ENCODE results near the gene AGAP5.

Gene AGAP5

DNA sequence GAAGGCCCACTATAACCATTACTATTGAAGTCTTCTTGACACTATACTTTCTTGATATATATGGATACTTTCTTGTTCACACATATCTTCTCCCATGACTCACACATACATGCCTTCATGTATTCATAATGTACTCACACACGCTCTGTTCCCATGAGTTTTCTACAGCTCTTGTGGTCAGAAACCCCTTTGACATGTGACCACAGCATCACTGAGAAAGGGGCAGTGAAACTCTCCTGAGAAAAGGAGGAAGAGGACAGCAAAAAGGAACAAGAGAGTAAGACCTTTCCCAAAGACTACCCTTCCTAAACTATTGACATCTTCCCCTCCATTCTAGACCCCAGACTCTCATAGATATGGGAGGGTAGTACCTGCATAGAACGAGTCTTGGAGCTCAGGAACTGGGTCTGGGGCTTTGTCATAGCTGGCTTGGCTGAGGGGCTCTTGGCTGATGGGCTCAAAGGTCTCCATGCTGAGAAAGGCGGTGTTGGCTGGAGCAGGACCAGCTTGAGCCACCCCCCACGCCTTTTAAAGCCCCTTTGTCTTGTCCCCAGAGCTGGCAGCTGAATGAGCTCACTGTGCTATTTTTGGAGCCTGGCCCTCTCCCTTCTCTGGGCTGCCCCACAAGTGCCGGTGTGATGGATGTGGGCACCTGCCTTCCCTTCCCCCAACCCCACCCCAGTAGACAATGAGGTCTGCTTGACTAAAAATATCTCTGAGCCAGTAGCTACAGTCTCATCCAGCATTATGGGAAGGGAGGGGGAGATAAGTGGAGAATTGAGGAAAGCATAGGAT, 47.2 kb downstream of the AGAP5 start:
- DNase-seq: no peak

DNA sequence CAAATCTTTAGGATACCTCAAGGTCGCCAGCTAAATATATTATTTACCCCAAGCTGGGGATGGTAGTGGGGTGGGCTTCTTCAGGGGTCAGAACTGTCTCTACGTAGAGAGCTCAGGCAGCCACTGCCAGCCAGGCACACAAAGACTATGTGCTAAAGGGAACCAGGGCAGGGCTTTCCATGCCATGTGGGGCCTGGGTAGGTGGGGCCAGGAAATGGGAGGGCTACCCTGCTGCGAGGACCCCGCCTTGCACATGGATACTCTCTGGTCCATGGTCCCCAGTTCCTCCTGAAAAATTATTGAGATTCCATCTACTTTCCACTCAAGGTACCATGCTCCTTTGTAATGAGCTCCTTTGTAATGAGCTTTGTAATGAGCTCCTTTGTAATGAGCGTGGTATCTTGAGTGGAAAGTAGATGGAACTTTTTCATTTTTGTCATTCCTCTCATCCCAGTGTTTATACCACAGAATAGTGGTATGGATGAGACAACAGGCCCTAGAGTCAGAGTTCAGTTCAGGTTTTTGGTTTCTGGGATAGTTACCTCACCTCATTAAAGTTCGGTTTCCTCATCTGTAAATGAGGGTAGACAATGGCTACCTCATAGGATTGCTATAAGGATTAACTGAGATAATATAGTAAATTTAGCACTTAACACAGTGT, 47.9 kb downstream of the AGAP5 start:
- no peak for DNase-seq

DNA sequence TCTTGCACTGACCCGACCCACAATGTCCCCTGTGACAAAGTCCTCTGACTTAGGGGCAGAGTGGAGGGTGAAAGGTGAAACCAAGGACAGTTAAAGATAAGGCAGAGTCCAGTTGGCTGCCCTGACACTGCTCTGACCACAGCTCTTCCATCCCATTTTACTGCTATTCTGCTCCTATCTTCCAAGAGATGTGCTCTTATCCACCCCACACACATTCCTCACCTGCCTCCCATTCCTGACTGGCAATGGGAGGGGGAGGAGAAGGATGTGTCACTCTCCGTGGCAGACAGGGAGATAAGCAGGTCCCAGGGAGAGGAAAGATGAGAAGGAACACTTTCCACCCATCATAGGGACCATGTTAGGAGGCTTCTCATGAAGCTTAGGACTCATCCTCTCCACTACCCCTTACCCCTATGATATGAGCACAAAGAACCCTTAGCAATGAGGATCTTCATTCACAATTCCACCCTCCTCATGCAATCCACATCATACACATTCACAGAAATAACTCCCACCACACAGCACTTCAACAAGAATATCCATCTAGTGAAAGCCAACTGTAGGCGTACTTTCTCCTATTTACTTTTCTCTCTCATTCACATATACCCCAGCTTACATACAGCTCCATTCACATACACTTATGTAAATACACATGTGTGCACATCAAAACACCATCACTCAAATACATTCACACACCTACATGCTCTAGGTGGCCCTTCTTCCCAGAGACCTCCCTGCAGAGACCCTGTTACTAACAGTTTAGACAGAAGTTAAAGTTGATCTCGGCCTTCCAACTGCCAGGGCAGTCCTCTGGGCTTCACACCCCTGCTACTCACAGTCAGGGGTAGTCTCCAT, 48.7 kb downstream of the AGAP5 start:
- DNase-seq: no peak

DNA sequence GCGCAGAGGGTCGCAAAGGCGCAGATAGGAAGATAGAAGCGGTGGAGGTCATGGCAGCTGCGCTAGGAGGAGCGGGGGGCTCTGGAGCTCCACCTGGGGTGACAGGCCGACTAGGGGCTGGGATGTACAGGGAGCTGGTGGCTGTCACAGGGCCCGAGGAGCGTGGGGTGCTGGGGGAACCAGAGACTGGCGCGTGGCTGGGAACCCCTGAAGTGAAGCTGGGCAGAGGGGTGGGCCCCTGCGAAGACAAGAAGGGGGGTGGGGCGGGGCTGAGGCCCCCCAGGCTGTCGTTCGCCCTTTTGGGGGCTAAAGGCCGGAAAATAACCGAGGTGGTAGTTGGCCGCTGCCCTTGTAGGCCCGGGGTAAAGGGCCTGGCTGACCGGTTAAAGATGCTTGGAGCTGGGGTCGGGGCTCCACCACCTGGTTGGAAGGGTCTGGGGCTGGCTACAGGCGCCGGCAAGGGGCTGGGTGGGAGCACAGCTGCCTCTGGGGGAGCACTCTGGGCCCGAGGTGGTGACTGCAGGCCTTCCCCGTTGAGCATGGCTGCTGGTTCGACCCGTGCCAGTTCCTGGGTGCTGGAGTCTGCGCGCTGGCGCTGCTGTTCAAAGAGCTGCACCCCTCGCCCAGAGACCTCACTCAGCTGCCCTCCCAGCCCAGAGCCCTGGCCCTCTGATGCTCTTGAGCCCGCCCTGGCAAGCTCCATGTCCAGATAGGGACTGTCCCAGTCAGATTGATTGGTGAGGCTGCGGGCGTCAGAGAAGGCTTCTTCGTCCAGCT, 49.8 kb downstream of the AGAP5 start:
- DNase-seq: no peak

DNA sequence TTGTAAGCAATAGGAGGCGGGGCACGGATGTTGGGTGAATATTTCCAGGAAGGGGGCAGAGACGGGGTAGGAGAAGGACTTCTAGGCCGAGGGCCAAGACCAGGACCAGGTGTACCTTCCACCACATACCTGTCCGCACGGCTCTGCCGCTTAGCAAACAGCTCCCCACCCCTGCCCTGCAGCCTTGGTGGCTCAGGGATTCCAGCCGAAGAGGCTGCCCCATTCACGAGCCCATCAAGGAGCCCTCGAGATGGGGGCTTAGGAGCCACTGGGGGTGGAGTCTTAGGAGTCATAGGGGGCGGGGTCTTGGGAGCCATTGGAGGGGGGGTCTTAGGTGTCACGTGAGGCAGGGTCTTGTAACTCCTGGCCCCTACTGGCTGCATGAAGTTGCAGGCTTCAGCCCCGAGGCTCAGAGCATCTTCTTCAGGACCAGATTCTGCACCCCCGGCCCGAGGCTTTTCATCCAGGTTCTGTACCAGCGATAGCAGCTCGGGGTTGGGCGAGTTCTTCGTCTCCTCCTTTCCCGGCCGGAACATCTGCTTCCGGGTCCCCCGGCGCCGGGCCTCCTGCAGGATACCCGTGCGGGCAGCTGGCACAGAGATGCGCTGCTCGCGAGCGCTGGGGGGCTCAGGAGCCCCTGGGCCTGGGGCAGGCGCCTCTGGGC, 50.6 kb downstream of the AGAP5 start:
- DNase-seq: no peak

DNA sequence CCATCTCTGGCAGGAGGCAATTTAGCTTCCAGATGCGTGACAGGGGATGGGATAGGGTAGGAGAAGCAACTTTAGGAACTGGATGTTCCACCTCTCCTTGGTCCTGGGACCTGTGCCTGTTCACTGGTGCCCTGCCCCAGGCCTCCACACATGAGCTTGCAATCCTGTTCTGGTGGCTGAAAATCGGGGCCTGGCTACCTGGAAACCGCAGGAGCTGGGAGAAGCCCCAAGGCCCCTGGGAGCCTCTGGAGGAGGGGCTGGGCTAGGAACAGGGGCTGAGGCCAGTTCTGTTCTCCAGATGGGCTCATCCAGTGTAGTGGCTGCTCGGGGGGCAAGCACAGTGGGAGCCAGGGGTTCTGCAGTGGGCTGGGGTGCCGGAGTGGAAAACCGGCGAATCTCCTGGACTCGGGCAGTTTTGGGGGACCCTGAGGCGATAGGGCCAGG, 51.3 kb downstream of the AGAP5 start:
- no peak for DNase-seq

DNA sequence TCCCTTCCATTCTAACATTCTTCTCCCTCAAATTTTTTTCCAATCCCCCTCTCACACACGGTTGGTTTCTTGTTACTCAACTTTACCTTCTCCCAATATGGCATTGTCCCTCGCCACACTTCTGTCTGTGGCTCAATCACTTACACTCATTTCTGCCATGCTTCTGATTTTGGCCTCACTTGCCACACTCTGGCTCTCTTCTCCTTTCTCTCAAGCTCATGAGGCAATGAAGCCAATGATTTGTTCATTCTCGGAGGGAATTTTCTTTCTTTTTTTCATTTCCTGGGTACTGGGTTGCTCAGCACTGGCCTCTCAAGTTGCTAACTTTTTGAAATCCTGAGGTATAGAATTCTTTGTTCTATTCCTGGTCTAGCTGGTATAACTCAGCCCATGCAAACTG, 52.7 kb downstream of the AGAP5 start:
- DNase-seq: no peak

DNA sequence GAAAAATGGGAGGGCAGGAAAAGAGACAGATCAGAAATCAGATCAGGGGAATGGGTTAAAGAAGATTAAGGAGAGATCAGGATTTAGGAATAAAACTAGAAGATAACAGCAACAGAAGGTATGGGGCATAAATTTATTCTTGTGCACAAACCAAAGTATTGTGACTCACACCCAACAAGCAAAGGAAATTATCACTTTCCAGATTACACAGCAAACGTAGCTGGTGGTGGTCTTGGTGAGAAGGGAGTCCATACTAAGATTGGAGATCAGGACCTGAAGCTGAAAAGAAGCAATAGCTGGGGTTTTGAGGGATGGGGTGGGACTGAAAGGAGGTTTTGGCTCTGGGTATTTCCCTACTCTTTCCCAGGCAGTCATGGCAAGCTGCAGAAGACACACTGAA, 53.1 kb downstream of the AGAP5 start:
- no peak for DNase-seq

DNA sequence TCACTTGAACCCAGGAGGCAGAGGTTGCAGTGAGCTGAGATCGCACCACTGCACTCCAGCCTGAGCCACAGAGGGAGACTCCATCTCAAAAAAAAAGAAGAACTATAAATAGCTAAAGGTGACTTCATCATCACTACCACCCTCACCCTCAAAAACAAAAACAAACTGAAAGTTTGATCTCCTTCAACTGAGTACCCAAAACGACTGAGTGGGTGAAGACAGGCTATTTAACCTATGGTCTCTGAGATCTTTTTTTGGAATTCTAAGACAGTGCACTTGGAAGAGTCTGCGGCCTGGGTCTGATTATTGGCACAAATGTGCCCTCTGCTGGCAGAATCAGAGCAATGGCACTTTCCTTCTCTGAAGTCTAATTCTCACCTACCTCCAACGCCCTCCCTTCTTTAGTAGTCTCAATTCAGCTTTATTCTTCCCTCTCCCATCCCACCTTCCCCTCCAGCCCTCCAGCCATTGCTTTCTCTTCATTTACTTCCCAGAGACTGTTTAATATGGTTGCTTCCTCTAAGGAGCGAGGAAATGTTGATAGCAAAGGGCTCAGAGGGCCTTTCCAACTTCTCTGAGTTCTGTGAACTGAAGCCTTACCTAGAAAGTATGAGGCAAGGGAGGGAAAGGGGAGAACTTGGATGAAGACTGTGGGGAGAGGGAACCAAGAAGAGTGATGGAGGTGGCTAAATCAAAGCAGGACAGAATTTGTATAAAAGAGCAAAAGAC, 53.7 kb downstream of the AGAP5 start:
- peak; percentile 50 for DNase-seq

DNA sequence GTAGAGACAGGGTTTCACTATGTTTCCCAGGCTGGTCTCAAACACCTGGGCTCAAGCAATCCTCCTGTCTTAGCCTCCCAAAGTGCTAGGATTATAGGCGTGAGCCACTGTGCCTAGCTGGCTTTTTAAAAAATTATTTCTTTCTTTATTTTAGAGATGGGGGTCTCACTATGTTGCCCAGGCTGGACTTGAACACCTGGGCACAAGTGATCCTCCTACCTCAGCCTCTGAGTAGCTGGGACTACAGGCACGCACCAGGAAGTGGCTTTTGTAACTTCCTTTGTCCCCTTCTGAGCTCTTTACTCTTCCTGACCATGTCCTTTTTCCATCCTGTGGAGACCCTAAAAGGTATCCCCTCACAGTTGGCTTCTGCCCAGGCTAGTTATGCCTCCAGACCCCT, 54.5 kb downstream of the AGAP5 start:
- no peak for DNase-seq

DNA sequence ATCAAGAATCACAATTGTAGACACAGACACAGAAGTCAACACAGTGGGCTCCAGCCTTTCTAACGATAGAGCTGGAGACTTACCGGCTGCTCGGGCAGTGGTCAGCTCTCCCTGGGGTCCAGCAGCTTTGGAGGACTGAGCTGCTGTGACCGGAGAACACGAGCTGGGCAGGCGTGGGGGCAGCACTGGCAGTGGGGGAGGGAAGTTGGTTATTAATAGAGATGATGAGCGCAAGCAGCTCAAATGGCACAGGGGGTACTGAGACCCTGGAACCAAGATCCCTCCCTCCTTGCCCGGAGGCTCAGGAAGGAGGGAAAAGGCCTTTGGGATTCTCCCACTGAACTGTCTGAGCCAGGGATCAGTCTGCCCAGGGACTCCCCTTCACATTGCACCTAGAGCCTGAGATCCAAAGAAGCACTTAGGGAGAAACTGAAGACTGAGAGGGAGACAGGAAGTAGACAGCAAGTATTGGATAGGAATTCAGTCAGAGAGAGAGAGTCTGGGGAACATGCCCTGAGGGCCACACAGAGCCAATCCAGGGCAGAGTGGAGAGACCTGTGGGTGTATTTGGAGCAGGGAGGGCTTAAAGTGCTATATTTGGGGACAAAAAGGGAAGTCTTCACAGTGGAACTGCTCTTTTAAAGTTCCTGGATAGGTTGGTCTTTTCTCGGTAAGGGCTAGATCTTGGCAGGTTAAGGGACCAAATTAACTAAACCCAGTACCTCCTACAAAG, 56.4 kb downstream of the AGAP5 start, which contains the start of gene MYOZ1:
MYOZ1 (minus strand) TSS at position 147 of the 733 bp plus-strand sequence. CDS start 1,457 bp downstream, outside the sequence.
- DNase-seq: no peak

DNA sequence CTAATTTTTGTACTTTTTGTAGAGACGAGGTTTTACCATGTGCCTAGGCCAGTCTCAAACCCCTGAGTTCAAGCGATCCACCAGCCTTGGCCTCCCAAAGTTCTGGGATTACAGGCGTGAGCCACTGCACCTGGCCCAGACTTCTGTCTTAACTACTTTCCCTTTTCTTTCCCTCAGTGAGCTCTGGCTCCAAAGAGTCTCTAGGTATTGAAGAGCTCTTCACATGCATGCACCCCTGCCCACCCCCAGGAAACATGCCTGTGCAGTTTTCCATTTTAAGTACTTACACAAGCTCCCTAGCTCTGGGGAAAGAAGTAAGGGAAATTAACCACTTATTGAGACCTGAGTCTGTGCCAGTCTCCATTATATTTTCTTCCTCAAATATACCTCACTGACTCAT, 58.6 kb downstream of the AGAP5 start:
- DNase-seq: no peak

DNA sequence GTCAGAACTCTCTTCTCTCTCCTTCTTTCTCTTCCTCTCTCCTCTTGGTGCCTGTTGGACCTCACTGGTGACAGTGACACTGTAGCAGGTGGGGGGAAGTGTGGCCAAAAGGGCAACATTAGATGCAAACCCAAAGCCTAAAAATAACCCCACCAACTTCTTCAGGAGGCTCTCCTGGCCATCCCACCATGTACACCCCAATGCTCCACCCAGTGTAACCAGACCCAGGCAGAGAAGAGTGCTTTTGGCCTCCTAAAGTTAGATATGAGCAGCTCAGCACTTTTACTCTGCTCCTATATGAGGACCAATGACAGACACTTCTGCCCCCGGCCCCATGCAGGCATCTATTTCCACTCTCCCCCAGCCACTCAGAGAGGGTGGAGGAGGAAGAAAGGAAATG, 62.1 kb downstream of the AGAP5 start:
- no peak for DNase-seq

DNA sequence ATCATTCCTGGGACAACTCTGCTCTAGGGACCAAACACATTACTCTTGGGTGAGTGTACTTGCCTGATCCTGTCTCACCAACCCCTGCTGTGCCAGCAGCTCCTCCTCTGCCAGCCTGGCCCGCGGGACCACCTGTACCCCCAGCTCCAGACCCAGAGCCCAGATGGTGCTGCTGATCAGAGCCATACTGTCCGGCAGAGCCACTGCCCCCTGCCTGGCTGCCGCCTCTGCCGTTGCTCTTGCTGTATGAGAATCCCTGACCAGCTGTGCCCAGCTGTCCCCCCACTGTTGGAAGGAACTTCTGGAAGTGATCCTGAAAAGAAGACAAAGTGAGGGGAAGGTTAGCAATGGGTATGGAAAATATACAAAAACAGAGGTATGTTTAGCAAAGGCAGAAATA, 63.5 kb downstream of the AGAP5 start:
- no peak for DNase-seq

DNA sequence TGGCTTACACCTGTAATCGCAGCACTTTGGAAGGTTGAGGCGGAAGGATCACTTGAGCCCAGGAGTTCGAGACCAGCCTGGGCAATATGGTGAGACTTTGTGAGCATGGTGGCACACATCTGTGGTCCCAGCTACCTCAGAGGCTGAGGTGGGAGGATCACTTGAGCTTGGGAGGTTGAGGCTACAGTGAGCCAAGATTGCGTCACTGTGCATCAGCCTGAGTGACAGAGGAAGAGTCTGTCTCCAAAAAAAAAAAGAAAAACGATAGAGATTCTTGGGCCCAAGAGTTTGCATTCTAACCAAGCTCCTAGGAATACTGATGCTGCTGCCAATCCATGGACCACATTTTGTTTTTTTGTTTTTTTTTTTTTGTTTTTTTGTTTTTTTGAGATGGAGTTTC, 68.7 kb downstream of the AGAP5 start:
- DNase-seq: no peak

DNA sequence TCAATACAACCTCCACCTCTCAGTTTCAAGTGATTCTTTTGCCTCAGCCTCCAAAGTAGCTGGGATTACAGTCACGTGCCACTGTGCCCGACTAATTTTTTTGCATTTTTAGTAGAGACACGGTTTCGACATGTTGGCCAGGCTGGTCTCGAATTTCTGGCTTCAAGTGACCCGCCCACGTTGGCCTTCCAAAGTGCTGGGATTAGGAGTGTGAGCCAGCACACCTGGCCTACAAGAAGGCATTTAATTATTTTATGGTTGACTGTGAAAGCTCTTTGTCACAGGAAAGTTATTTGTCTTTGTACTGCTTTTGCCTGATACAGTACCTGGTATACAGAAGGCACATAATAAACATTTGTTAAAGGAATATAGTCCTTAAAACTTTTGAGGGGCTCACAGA, 69.5 kb downstream of the AGAP5 start:
- no peak for DNase-seq

DNA sequence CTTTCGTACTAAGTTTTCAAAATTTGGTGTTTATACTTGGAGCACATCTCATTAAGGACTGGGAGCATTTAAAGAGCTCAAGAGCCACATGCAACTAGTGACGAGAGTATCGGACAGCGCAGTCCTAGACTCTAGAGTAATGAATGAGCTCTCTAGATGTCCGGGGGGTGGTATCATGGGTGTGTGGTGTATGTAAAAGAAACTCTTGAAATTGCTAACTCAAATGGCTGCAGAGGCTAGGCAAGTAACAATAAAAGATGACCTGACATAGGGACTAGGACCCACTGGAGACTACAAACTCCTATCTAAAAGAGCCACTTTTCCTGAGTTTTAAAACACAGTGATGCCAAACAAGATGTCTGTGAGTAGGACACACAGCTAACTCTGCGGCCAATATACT, 70.6 kb downstream of the AGAP5 start:
- no peak for DNase-seq

DNA sequence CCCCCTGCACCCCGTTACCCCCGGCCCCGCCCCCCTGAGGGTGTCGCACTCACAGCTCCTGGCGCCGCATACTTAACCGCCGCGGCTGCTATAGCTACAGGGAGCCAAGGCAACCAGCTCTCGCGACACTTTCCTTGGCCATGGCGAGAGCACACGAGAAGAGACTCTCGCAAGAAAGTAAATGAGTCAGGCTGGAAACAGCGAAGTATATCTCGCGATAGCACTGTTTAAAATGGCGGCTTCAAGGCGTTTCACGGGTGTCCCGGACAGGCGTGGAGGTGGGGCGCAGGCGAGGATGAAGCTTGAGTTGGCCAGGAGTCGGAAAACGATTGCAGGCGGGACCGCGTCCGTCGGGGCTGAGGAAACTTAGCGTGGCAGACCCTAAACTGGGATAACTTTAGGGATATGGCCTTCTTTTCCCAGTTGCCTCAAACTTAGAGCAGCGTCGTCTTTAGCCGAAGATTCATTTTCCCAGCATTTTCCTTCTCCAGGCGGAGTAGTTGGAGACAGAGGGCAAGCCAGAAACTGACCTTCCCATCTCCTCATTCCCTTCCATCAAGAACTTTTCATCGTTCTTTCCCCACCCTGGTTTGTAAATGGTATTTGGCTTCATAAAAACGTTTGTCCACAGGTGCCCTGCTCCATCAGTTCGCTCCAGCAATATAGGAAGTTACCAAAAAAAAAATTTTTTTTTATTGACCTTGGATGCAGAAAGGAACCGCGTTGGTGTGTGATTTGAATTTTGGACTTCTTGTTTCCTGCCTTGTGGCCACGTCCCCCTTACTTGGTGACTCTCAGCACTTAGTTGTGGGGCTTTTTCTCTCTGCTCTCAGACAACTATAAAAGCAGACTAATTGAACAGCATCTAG, 71.8 kb downstream of the AGAP5 start:
- DNase-seq: peak; percentile 96

DNA sequence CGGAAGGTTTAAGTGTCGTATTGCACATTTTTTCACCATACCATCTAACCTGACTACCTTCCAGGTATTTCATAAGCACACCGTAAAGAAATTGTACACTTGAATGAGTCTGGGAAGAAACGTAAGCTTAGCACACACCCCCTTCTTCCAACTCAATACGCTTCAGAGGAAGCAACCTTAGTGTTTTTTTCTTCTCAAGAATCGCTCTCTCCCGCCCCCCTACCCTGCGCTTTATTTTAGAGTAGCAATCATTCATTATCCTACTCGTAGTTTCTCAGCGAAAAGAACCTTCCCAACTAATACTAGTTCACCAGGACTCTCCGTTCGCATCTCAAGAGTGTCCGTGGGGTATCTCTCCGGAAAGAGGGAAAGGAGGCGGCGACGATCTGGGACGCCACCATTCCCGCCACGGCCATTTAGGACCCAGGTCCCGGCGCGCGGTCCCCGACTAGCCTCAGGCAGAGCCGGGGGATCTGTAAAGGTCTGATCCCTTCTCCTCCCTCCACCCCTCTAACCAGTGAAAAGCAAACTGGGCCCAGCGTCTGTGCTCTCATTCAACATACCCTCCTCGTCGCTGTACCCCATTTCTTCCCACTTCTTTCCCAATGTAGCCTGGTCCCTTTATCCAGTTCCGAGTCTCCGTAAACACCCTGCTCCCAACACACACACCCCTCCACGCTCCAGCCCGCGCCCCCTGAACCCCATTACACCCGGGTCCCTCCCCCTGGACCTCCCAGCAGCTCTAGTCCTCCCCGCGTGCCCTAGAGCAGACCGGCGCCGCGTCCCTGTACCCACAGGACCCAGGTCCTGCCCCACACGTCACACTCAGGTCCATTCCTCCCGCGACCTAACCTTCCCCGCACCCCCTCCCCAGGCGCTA, 72.7 kb downstream of the AGAP5 start:
- DNase-seq: no peak

All from CD4-positive, alpha-beta T cell treated with Interferon gamma for 1 hour (primary cell).